Stomach (tissue), 9 donors: ENCODE data around the gene TPP1. TPM values are rescaled to one million over a fixed set of nuclear protein-coding genes. Genes with fewer than 3 reads are reported as not detected.

ENCODE experiments used
- DNase-seq, 2 donors: peaks; one replicate each; pipeline versions ENCODE4 v3.0.0 to v3.0.0-alpha.2; 2013 to 2019
- H3K27ac ChIP-seq, 5 donors: fragments of 200-600 bp in 4 of 5; sonication (generic) in 4 of 5; one replicate each; pipeline ENCODE4 v1.5.1; 2013 to 2019; ENCODE audit warnings: mild to moderate bottlenecking in 1 of 5, moderate library complexity in 1 of 5
- H3K27me3 ChIP-seq, 3 donors: fragments of 200-600 bp; sonication (generic); one replicate each; pipeline ENCODE4 v1.5.1; 2017 to 2019; ENCODE audit warnings: mixed run types in 1 of 3
- H3K36me3 ChIP-seq, 4 donors: fragments of 200-600 bp; sonication (generic); 1 replicate in 3 of 4; 2 replicates in 1 of 4; pipeline ENCODE4 v1.5.1; 2016 to 2019
- H3K4me1 ChIP-seq, 4 donors: fragments of 200-600 bp; sonication (generic); one replicate each; pipeline ENCODE4 v1.5.1; 2016 to 2019
- H3K4me3 ChIP-seq, 4 donors: fragments of 200-600 bp; sonication (generic) in 3 of 4; one replicate each; pipeline ENCODE4 v1.5.1; 2016 to 2019; ENCODE audit warnings: mild to moderate bottlenecking in 1 of 4
- H3K9me3 ChIP-seq, 4 donors: fragments of 200-600 bp; sonication (generic); one replicate each; pipeline ENCODE4 v1.5.1; 2016 to 2019
- CTCF ChIP-seq, 7 experiments: fragments of 450-650 bp in 4 of 7; fragments of 200-600 bp in 3 of 7; sonication (generic) in 3 of 7; IDR thresholded peaks; one replicate each; pipeline ENCODE4 v1.5.1; 2016 to 2019; ENCODE audit warnings: antibody characterized with exemption in 7 of 7, control low read depth in 2 of 7, mild to moderate bottlenecking in 1 of 7
- EP300 ChIP-seq: sonication (generic); formaldehyde crosslinking; IDR thresholded peaks from one replicate; pipeline ENCODE4 v1.6.1; 2017; ENCODE audit warnings: antibody characterized with exemption
- POLR2A ChIP-seq, 4 donors: fragments of 450-650 bp; IDR thresholded peaks; one replicate each; pipeline ENCODE4 v1.6.1; 2016; ENCODE audit warnings: antibody characterized with exemption in 4 of 4, control low read depth in 2 of 4, mild to moderate bottlenecking in 1 of 4, moderate library complexity in 1 of 4
- POLR2AphosphoS5 ChIP-seq, 3 donors: sonication (generic); formaldehyde crosslinking; IDR thresholded peaks; one replicate each; pipeline ENCODE4 v1.6.1; 2016; ENCODE audit warnings: antibody characterized with exemption in 3 of 3
- WGBS, 5 donors: extraction: QIAGEN DNeasy Blood & Tissue Kit in 3 of 5; methylation state at CpG; one replicate each; pipeline versions ENCODE4 v1.1.5 to v1.1.7; 2013 to 2018; 5-methylcytosine and 5-hydroxymethylcytosine counted together
- intact Hi-C: fragments of 100-400 bp; cut with DNase I; formaldehyde crosslinking; loops from one replicate; pipeline ENCODE4 v1.15.1; 2023; ENCODE audit warnings: low total_unique reads
- polyA plus RNA-seq, 3 donors: library from polyadenylated mRNA; stranded (reverse); fragments of 200-250 nt; gene quantifications; one replicate each; pipeline ENCODE4 v1.2.3, GENCODE V29; 2013
- total RNA-seq, 5 donors: library from RNA; depleted of rRNA; stranded (reverse); fragments of >200 nt; gene quantifications; one replicate each; pipeline versions ENCODE4 v1.1.0 to v1.2.3, GENCODE V29; 2014 to 2016
- donor health status: healthy with polysubstance abuse.
- donor health status: Bipolar disorder and iron deficiency.
- donor health status: healthy.

Gene TPP1
- total and polyA plus RNA-seq, 8 donors: 11.9 to 213 (median 46.6) TPM

GRCh38 chr11:6637871-6638270, 18.6 kb upstream of the TPP1 start:
- Histone ChIP-seq H3K9me3 (no peaks in the 10 kb centered on the region), H3K36me3 (peaks cover 0 to 30% (median 24%) of the 10 kb centered on the region in 4 donors), H3K27ac (peak overlapping the region in 4 of 5 donors; percentile 1 to 80 (median 73)), H3K27me3 (no peaks in the 10 kb centered on the region), H3K4me3 (no peak overlapping the region), H3K4me1 (peaks cover 30 to 52% (median 40%) of the 10 kb centered on the region in 4 donors)
- DNase-seq: peak in 1 of 2 donors; percentile 67
- intact Hi-C loops: no loop called here
- WGBS, 5 donors: 10 to 25% (median 12%) methylated on average over 3 of the region's 3 CpGs
- no peak for TF ChIP-seq POLR2A (IDR thresholded peaks at IDR 0.05)
- peak in 1 of 3 donors; percentile 33 for TF ChIP-seq POLR2AphosphoS5 (IDR thresholded peaks at IDR 0.05)

DNA sequence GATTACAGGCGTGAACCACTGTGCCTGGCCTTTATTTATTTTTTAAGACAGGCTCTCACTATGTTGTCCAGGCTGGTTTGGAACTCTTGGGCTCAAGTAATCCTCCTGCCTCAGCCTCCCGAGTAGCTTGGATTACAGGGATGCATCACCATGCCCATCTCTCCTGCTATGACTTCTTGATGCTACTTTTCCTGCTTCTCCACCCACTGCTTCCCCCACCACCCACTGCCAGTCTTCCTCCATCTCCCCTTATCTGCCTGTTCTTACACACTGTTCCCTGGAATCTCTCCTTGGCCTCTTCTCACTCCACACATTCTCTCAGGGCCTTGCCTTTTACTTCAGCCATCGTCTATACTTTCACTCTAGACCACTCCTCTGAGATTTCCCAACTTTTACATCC, 17.3 kb upstream of the TPP1 start:
- DNase-seq: no peak
- H3K36me3 ChIP-seq: peaks cover 0 to 44% (median 38%) of the 10 kb centered on the region in 4 donors
- H3K4me1 ChIP-seq: peaks cover 30 to 52% (median 40%) of the 10 kb centered on the region in 4 donors
- H3K27ac ChIP-seq: peak overlapping the region in 4 of 5 donors; percentile 67 to 80 (median 73)
- no peak overlapping the region for H3K4me3 ChIP-seq
- intact Hi-C loops: no loop called here
- TF ChIP-seq CTCF (IDR thresholded peaks at IDR 0.05) (no peak), POLR2AphosphoS5 (IDR thresholded peaks at IDR 0.05) (no peak), POLR2A (IDR thresholded peaks at IDR 0.05) (no peak), EP300 (no peak)
- no peaks in the 10 kb centered on the region for H3K27me3 ChIP-seq
- H3K9me3 ChIP-seq: no peaks in the 10 kb centered on the region
- 86 to 94% (median 88%) methylated on average over 3 of the region's 3 CpGs for WGBS, 5 donors

DNA sequence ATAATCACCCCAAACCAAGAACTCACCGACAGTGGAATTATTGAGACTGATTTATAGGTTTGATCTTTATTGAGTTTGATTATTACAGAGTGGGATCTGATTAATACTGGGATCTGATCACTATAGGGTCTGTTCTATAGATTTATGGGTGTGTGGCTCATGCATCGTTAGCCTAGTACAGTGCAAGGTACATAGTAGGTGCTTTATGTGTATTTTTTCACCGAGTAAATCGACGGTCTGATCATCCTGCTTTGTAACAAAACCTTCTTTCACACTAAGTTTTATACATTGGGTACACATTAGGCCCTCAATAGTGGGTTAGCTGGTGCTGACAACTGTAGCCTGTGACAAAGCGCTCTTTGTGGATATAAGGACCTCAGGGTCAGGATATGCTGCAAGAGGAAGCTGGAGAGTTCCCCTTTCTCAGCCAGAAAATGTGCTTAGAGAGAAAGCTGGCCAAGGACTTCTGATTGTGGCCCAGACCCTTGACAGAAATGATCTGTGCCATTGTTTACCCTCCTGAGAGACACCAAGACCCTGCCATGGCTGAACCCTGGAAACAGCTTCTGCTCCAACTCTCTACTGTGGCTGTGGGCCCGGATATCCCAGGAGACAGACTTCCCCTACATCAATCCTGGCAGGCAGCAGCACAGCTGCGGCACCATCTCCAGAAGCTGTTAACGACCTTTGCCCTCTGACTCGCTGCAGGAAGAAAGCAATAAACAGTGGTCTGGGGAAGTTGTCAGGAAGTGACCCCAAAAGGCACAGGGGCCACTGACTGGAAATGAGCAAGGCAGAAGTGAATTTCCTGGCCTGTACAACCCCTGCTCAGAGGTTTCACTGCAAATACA, 16.1 kb upstream of the TPP1 start:
- Histone ChIP-seq H3K4me1 (peaks cover 30 to 52% (median 43%) of the 10 kb centered on the region in 4 donors), H3K27me3 (no peaks in the 10 kb centered on the region), H3K27ac (peak overlapping the region; percentile 11 to 80 (median 67)), H3K4me3 (no peak overlapping the region), H3K36me3 (peaks cover 0 to 46% (median 42%) of the 10 kb centered on the region in 4 donors), H3K9me3 (no peaks in the 10 kb centered on the region)
- intact Hi-C loops: no loop called here
- 36 to 54% (median 48%) methylated on average over 10 of the region's 10 CpGs for WGBS, 5 donors
- DNase-seq: peak in 1 of 2 donors; percentile 78
- peak in 1 of 3 donors; percentile 56 for TF ChIP-seq POLR2AphosphoS5 (IDR thresholded peaks at IDR 0.05)
- no peak for TF ChIP-seq EP300
- no peak for TF ChIP-seq CTCF (IDR thresholded peaks at IDR 0.05)

DNA sequence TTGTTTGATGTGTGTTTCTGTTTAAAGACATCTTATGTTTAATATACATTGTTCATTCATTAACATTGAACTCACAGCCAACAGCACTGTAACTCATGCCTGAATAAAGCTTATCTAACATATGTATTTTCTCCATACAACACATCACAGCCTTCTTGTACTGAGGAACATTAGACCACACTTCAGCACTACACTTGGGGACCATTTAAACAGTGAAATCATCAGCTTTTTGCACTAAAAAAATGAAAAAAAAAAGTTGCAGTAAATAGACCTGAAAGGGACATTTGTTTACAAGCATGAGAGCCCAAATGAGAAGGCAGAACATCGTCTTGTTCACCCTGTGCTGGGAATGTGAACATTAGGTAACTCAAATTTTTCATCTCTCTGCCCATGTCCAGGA, 15.3 kb upstream of the TPP1 start:
- H3K27me3 ChIP-seq: no peaks in the 10 kb centered on the region
- no peak for TF ChIP-seq EP300
- no peak for TF ChIP-seq CTCF (IDR thresholded peaks at IDR 0.05)
- no peak for TF ChIP-seq POLR2AphosphoS5 (IDR thresholded peaks at IDR 0.05)
- TF ChIP-seq POLR2A (IDR thresholded peaks at IDR 0.05): no peak
- WGBS, 5 donors: 46 to 69% (median 60%) methylated on average over 1 of the region's 1 CpG
- peaks cover 0 to 46% (median 41%) of the 10 kb centered on the region in 4 donors for H3K36me3 ChIP-seq
- H3K4me1 ChIP-seq: peaks cover 30 to 58% (median 50%) of the 10 kb centered on the region in 4 donors
- H3K9me3 ChIP-seq: no peaks in the 10 kb centered on the region
- intact Hi-C loops: no loop called here
- no peak overlapping the region for H3K4me3 ChIP-seq
- H3K27ac ChIP-seq: peak overlapping the region in 3 of 5 donors; percentile 67 to 80 (median 79)
- DNase-seq: no peak
